GM12892 (cell line): ENCODE measurements around the gene WDR7.

Source experiments
- DNase-seq: peaks from one replicate; pipeline ENCODE4 v3.0.0; 2011; ENCODE audit not compliant: insufficient read length
- FAIRE-seq: peaks from 2 replicates; lab custom pipeline; 2011; peaks lifted over from hg19 to GRCh38; lab: Jason Lieb, UNC
- POLR2A ChIP-seq: IDR thresholded peaks from 2 replicates; pipeline ENCODE4 v1.6.1; 2011; ENCODE audit warnings: low read depth, low read length, control low read depth
- POLR2AphosphoS5 ChIP-seq: IDR thresholded peaks from 2 replicates; pipeline ENCODE4 v1.6.1; 2011; ENCODE audit warnings: low read depth, low read length, control low read depth
- TAF1 ChIP-seq: IDR thresholded peaks from 2 replicates; pipeline ENCODE4 v1.6.1; 2011; ENCODE audit warnings: low read depth, mild to moderate bottlenecking, control low read depth, low read length, borderline replicate concordance

Gene WDR7

DNA sequence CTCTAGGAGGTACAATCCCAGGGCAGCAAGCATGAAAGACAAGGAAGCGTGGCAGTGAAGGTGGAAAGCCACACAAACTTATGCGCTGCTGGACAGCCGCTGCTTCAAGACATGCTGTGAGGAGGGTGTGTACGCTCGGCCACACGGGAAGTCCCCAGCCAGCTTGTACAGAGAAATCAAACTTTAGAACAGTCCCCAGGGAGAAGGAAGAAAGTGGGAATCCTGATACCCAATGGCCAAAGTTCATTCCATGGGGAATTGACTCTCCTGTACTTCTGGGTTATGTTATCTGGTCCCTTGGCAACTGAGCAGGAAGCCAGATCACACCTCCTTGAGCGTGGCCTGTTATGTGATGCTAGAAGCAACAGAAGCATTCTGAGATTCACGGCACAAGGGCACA is 409.7 kb downstream of the WDR7 start:
- DNase-seq (no peak), FAIRE-seq (no peak)
- TF ChIP-seq POLR2AphosphoS5 (no peak), POLR2A (no peak), TAF1 (no peak)

DNA sequence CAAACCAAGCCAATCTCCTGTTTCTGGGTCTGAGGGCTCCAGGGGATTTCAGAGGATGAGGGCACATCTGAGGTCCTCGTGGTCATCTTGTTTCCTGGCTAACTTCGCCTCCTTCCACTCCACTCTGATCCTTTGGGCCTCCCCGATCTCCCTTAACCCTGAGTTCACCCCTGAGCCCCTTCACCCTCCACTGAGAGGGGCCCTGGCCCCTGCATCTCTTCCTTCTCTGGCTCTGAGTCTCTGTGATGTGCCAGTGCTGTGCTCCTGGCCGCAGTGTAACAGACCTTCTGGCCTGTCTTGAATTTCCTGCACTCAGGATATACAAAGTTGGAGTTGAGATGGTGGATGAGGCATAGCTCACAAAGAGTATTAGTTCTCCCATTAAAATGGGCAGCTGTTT is 411.0 kb downstream of the WDR7 start:
- DNase-seq: no peak
- FAIRE-seq: no peak
- TF ChIP-seq POLR2A (no peak), POLR2AphosphoS5 (no peak), TAF1 (no peak)

DNA sequence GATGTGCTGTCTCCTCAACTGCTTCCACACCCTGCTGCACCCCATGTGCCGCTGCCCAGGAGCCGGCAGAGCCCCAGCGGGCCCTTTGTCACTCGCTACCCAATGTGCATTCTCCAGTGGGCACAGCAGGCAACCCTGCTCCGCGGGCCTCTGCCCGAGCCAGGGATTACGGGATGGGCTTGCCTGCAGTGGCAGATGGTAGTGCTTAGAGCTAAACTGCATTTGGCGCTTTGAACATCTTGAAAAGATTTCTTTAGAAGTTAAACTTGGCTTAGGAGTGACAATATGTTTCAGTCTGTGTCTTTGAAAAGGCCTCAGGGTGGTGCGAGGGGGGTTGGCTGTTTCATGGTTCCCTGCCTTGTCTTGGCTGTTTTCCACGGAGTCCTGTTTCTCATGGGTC is 411.7 kb downstream of the WDR7 start:
- DNase-seq (no peak), FAIRE-seq (no peak)
- TF ChIP-seq POLR2AphosphoS5 (no peak), POLR2A (no peak), TAF1 (no peak)

DNA sequence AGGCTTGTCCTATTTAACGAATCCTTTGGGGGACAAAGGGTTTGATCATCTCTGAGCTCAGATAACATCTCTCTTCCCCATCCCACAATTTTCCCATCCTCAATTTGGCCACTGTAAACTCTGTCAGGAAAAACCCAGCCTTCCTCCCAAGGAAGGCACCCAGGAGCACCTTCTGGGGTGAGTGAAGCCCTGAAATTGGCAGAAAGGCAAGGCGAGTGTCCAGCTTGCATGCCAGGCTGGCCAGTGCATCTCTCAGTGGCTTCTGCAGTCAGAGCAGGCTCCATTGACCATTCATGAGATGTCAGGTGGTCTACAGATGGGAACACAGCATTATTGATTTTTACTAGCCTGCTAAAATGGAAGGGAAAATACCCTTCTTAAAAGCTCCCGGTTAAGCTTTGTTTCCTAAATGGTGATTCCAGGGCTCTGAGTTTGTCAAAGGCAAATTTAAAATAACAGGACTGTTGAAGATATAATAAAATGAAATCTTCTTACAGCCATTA is 412.5 kb downstream of the WDR7 start:
- no peak for TF ChIP-seq POLR2AphosphoS5
- TF ChIP-seq POLR2A: no peak
- TF ChIP-seq TAF1: no peak
- DNase-seq (no peak), FAIRE-seq (no peak)

DNA sequence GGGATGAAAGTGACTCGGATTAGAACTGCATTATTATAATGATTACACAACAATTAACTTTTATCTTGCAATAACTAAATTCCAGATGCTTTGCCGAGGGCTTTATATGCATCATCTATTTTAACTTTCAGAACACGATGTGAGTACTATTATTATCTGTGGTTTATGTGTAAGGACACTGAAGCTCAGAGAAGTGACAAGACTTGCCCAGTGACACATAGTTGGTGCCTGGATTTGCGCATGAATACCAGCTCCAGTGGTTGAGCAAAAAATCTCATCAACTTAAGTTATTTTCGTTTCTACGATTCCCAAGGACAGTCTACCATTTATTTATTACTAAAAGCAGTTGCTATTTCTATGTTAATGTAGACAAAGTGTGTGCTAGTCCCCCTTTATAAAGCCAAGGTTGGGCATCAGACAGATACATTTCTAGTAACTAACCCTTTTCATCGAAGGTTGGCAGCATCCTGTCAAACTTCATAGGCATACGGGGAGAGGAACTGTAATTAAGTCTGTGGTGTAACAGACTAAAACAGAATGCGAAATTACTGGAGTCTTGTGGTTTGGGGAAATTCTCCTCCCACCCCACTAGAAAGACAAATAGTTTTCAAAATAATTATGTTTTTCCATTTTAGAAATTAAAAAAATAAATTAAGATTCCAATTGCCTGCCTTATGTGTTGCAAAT is 422.5 kb downstream of the WDR7 start:
- no peak for DNase-seq
- no peak for FAIRE-seq
- no peak for TF ChIP-seq TAF1

DNA sequence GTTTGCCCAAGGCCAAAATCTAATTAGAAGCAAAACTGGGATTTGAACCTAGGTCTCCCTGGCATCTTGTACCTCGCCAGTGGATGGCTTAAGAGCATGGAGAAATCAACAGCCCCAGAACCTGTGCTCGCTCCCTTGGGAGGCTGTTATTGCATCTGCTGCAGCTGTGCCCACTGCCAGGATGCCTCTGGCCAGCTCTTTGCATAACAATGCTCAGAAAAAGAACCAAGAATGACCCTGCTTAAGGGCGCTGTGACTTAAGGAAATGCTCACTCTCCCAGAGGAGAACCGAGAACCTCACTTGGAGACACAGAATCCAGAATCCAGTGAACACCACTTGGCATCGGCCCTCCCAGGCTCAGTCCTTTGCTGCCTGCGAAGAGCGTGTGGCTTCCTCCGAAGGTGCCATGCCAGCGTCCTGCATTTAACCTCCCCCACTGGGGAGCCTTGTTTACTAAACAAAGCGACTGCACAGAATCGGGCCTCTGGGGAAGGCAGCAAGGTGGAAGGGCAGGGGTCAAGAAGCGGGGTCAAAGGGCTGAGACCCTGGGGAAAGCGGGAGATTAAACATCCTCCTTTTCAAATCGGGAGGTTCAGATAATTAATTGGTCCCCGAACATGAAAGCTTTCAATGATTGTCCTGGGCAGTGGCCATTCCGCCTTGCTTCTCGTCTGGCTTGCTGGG is 424.7 kb downstream of the WDR7 start:
- no peak for TF ChIP-seq POLR2AphosphoS5
- no peak for TF ChIP-seq POLR2A
- TF ChIP-seq TAF1: no peak
- DNase-seq (no peak), FAIRE-seq (no peak)

DNA sequence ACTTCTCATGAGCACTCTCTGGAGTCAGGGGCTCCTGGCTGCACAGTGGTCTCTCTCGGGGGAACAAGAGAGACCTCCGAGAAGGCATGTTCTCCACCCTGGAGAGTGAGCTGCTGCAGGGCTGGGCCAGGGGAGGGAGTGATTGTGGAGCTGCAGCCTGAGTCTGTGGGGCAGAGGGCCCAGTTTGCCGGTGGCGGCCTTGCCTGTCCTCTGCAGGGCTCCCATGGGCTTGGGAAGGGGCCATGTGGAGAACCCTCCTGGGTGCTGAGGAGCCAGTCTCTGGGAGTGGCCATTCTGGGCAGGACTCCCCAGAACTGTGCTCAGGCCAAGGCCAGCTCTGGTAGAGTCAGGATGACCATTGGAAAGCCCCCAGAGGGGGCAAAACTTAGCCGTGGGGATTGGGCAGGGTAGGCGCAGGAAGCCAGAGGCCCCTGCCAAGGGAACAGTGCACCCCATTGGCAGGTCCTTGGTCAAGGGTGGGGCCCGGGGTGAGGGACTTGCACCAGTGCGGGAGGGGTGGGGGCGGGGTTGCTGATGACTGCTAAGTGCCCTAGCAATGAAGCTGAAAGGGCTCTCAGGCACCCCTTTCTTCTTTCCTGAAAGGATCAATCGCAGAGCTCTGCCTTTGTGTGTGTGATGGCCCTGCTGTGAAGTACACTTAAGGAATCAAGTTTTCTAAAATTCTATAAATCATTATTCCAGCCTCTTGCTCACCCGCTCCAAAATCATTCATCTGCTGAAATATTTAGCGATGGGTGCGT is 426.0 kb downstream of the WDR7 start:
- FAIRE-seq: no peak
- TF ChIP-seq POLR2AphosphoS5: no peak
- no peak for TF ChIP-seq TAF1
- TF ChIP-seq POLR2A: no peak
- DNase-seq: no peak

DNA sequence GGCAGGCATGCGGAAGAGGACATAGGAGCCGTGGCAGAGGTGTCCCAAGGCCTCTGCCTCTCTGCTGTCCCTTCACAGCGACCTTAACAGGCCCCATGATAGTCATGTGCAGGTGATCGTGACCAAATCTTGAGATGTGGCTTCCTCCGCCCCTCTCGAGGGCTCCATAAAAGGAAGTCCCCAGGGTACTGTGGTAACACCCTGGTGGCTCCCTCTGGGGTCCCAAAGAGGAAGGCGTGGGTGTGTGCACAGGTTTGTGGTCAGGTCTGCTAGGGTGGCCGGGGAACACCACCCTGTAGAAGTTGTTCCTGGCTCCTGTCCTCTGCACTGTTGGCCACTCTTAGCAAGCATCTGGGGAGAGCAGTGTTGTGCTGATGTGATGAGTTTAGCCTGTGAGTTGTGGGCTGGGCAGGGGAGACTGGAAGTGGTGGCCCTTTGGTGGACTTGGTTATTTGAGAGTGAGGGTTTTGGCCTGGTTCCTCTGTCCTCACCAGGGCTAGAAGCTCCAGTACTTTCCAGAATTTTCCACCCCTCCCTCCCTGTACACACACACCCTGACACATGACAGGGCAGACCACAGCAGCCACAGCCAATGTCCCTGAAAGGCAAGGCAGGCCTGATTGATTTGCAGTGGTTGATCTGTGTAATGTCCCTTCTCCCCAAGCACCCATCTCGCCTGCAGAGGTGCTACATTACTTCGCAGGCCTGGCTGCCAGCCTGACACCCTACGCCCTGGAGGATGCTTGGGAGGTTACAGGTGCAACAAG is 426.8 kb downstream of the WDR7 start:
- TF ChIP-seq POLR2A (0 out of 2 replicates have a peak, but pooled peaks have one; percentile 49), POLR2AphosphoS5 (peak; percentile 52; the same call in 1 of the 2 replicates), TAF1 (no peak)
- DNase-seq (peak; percentile 63), FAIRE-seq (peak; percentile 98)

DNA sequence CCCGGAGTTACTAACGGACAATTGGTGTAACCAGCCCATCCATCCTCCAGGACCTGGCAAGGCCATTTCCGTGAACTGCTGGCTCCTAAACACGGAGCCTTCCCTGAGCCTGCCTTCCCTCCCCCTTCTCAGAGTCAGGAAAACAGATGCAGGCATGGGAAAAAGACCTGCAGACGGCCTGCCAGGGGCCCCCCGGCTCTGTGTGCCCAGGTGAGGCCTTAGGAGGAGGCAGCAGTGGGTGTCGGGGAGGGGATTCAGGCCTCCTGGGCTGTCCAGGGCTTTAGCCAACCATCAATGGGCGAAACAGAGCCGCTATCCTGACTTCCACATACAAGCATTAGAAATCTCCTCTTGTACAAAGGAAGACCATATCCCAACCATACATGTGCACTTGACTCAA is 427.5 kb downstream of the WDR7 start:
- FAIRE-seq (no peak), DNase-seq (no peak)
- no peak for TF ChIP-seq TAF1
- no peak for TF ChIP-seq POLR2A
- TF ChIP-seq POLR2AphosphoS5: no peak

DNA sequence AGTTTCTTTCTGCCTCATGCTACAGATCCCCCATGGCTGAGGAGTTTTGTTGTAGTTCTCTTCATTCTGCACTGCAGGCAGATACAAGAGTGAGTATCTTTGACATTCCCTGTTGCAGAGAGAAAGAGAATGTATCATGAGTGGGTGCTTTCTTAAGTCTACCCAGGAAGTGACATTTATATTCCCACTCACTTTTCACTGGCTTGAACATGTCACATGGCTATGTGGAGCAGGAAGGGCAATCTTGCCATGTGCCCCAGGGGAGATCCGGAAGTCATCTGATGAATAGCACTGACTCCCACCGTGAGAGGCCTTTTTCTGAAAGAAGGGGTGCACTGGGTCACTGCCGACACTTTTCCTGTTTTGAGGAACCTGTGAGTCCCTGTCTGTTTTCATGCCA is 429.3 kb downstream of the WDR7 start:
- no peak for TF ChIP-seq POLR2AphosphoS5
- no peak for TF ChIP-seq POLR2A
- TF ChIP-seq TAF1: no peak
- FAIRE-seq (peak; percentile 38), DNase-seq (no peak)

DNA sequence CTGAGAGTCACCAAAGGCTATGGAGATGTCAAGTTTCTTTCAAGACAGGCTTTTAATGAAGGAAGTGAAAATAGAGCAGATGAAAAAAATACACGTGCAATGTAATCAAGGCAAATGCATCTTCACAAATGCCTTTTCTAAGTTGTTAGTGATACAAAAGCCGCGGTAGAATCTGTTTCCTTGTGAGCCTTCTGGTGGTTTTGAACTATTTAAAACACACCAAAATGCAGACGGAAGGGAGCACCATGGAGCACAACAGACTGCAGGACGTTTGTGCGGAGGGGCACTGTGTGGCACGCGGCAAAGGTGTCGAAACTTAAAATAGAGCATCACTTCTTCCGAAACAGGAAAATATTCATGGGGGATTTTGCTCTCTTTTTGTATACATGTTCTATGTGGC is 430.7 kb downstream of the WDR7 start:
- FAIRE-seq (no peak), DNase-seq (no peak)
- TF ChIP-seq POLR2AphosphoS5 (no peak), TAF1 (no peak), POLR2A (no peak)
